GM11168 (cell line): ENCODE results near the gene SH3BP1.

Source experiments
- in situ Hi-C: fragments of 300-500 bp; cut with MboI; formaldehyde crosslinking; loops from one replicate; pipeline ENCODE4 v1.12.0; 2022; ENCODE audit warnings: low sequenced_read_pairs; ENCODE audit not compliant: unreplicated experiment

The SH3BP1 gene

GRCh38 chr22:37697538-37697835 lies 58.0 kb downstream of the SH3BP1 start:
- in situ Hi-C loops: no loop called here

GRCh38 chr22:37701141-37701786 lies 61.8 kb downstream of the SH3BP1 start:
- in situ Hi-C loops: no loop called here

GRCh38 chr22:37703906-37704305 lies 64.4 kb downstream of the SH3BP1 start:
- in situ Hi-C loops: no loop called here

GRCh38 chr22:37704645-37705044 lies 65.2 kb downstream of the SH3BP1 start:
- in situ Hi-C loops: no loop called here

GRCh38 chr22:37705205-37705604 lies 65.7 kb downstream of the SH3BP1 start:
- in situ Hi-C loops: no loop called here
